ENCODE measurements around the gene CCNL2.

Gene CCNL2

GRCh38 chr1:1353389-1354151 lies 45.6 kb downstream of the CCNL2 start:
- no peak overlapping the region for H3K4me3 ChIP-seq (ENCODE audit: low read depth, low read length)
- no peak for TF ChIP-seq CTCF (IDR thresholded peaks at IDR 0.05; ENCODE audit: borderline replicate concordance, insufficient read depth, low read depth, low read length)

- TF ChIP-seq CTCF (IDR thresholded peaks at IDR 0.05; ENCODE audit: borderline replicate concordance, insufficient read depth, low read depth, low read length): no peak
- no peak overlapping the region for H3K4me3 ChIP-seq (ENCODE audit: low read depth, low read length)
Observed at GRCh38 chr1:1352786-1353388, 46.2 kb downstream of the CCNL2 start.

- H3K4me3 ChIP-seq (ENCODE audit: low read depth, low read length): no peak overlapping the region
- no peak for TF ChIP-seq CTCF (IDR thresholded peaks at IDR 0.05; ENCODE audit: borderline replicate concordance, insufficient read depth, low read depth, low read length)
Observed at GRCh38 chr1:1351511-1352427, 47.4 kb downstream of the CCNL2 start.

GRCh38 chr1:1349256-1350012 lies 49.7 kb downstream of the CCNL2 start, which contains the start of gene DVL1:
Gene DVL1, minus strand, starts transcription at chr1:1349418. Its CDS starts 353 bp downstream, at chr1:1349065.
- H3K4me3 ChIP-seq (ENCODE audit: low read depth, low read length): peak within 1 kb of the TSS; percentile 80
- TF ChIP-seq CTCF (IDR thresholded peaks at IDR 0.05; ENCODE audit: borderline replicate concordance, insufficient read depth, low read depth, low read length): peak; percentile 68

- no peak for TF ChIP-seq CTCF (IDR thresholded peaks at IDR 0.05; ENCODE audit: borderline replicate concordance, insufficient read depth, low read depth, low read length)
- H3K4me3 ChIP-seq (ENCODE audit: low read depth, low read length): peak overlapping the region; percentile 80
Observed at GRCh38 chr1:1348420-1349255, 50.5 kb downstream of the CCNL2 start.
